T-cell (primary cell): Measurements from ENCODE around the gene TAOK1. TPM values are rescaled to one million over a fixed set of nuclear protein-coding genes. Genes with fewer than 3 reads are reported as not detected.

Experiments
- ATAC-seq, 4 experiments: fragments of 200-7000 bp in 3 of 4; fragments of 150-1000 bp in 1 of 4; cut with Tn5 transposase; replicated peaks in 1 of 4; 1 replicate in 3 of 4; 2 replicates in 1 of 4; pipeline ENCODE4 v1.10.0; 2021; ENCODE audit warnings: moderate library complexity in 3 of 4, mild to moderate bottlenecking in 2 of 4, moderate number of reproducible peaks in 1 of 4
- CTCF ChIA-PET, 2 donors: fragments of 300-600 bp; sonication (Branson Sonifier 250); formaldehyde crosslinking; loops; one replicate each; lab custom pipeline; 2022; ENCODE audit warnings: antibody characterized with exemption in 2 of 2; lab: Charles Lee
- POLR2A ChIA-PET, 2 donors: fragments of 300-600 bp; sonication (Branson Sonifier 250); formaldehyde crosslinking; loops; one replicate each; lab custom pipeline; 2022; ENCODE audit warnings: antibody characterized with exemption in 2 of 2; lab: Charles Lee
- DNase-seq, 35 experiments: peaks; one replicate each; pipeline versions ENCODE4 v3.0.0 to v3.0.0-alpha.2; 2013 to 2023
- H3K27ac ChIP-seq: one replicate; pipeline ENCODE4 v1.5.1; 2013; ENCODE audit warnings: low read length
- H3K27me3 ChIP-seq, 2 experiments: replicated peaks in 1 of 2; 1 replicate in 1 of 2; 2 replicates in 1 of 2; pipeline versions ENCODE4 v1.6.1 to v1.7.0; 2013; ENCODE audit warnings: low read length in 1 of 2, mixed read lengths in 1 of 2; ENCODE audit not compliant: control insufficient read depth in 2 of 2, insufficient read depth in 2 of 2; ENCODE audit errors: extremely low read depth in 1 of 2
- H3K36me3 ChIP-seq, 2 donors: 1 replicate in 1 of 2; 2 replicates in 1 of 2; pipeline versions ENCODE4 v1.6.1 to v1.7.0; 2013; ENCODE audit warnings: low read length in 1 of 2; ENCODE audit not compliant: control insufficient read depth in 2 of 2, insufficient read depth in 1 of 2; ENCODE audit errors: extremely low read depth in 1 of 2
- H3K4me1 ChIP-seq, 2 experiments: 1 replicate in 1 of 2; 2 replicates in 1 of 2; pipeline versions ENCODE4 v1.6.1 to v1.7.0; 2013; ENCODE audit warnings: low read length in 2 of 2, mixed read lengths in 1 of 2; ENCODE audit not compliant: insufficient read depth in 2 of 2, control insufficient read depth in 1 of 2; ENCODE audit errors: extremely low read depth in 1 of 2
- H3K4me3 ChIP-seq, 2 donors: 1 replicate in 1 of 2; 2 replicates in 1 of 2; pipeline versions ENCODE4 v1.5.1 to v1.7.0; 2013; ENCODE audit warnings: mild to moderate bottlenecking in 2 of 2, low read length in 1 of 2, moderate library complexity in 1 of 2; ENCODE audit not compliant: control insufficient read depth in 1 of 2; ENCODE audit errors: extremely low read depth in 1 of 2
- H3K9me3 ChIP-seq: 2 replicates; pipeline ENCODE4 v1.7.0; 2013
- H3K27ac Mint-ChIP-seq, 2 donors: one replicate each; pipeline ENCODE4 v1.8.0; 2020 to 2021; ENCODE audit warnings: mild to moderate bottlenecking in 2 of 2, mixed read lengths in 2 of 2
- H3K27me3 Mint-ChIP-seq, 2 donors: one replicate each; pipeline ENCODE4 v1.8.0; 2021 to 2022; ENCODE audit warnings: mixed read lengths in 2 of 2
- H3K36me3 Mint-ChIP-seq: one replicate; pipeline ENCODE4 v1.8.0; 2021; ENCODE audit warnings: mixed read lengths
- H3K4me1 Mint-ChIP-seq, 3 donors: one replicate each; pipeline ENCODE4 v1.8.0; 2020 to 2022; ENCODE audit warnings: mixed read lengths in 3 of 3, mild to moderate bottlenecking in 1 of 3
- H3K4me3 Mint-ChIP-seq, 3 donors: one replicate each; pipeline ENCODE4 v1.8.0; 2020 to 2022; ENCODE audit warnings: mild to moderate bottlenecking in 3 of 3, mixed read lengths in 3 of 3, moderate library complexity in 3 of 3
- H3K9me3 Mint-ChIP-seq, 3 donors: one replicate each; pipeline ENCODE4 v1.8.0; 2020 to 2022; ENCODE audit warnings: mixed read lengths in 3 of 3
- WGBS: methylation state at CpG from one replicate; pipeline ENCODE4 v1.1.5; 2013; ENCODE audit warnings: missing lambda C conversion rate; ENCODE audit not compliant: insufficient coverage; 5-methylcytosine and 5-hydroxymethylcytosine counted together
- total RNA-seq, 35 experiments: library from RNA in 6 of 35; stranded (reverse) in 6 of 35; fragments of 120-200 nt in 1 of 35; gene quantifications; one replicate each; pipeline versions ENCODE4 v1.2.1 to v1.2.4 and lab custom pipeline; 2013 to 2026

The TAOK1 gene
- total RNA-seq, 5 donors from 2014 or later (not counting 1 experiment from before 2014, with no cell fraction given) = 57.7 to 63.4 (median 61.7) TPM

DNA sequence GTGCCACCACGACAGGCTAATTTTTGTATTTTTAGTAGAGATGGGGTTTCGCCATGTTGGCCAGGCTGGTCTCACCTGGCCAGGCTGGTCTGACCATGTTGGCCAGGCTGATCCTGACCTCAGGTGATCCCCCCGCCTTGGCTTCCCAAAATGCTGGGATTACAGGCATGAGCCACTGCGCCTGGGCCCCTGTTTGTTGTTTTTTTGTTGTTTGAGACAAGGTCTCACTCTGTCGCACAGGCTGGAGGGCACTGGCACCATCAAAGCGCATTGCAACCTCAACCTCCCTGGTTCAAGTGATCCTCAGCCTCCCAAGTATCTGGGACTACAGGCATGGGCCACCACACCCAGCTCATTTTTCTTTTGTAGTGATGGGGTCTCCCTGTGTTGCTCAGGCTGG is 43.7 kb upstream of the TAOK1 start:
- H3K4me1 ChIP-seq = no peaks in the 10 kb centered on the region
- H3K4me1 Mint-ChIP-seq = peaks cover 0 to 2% (median 0%) of the 10 kb centered on the region in 3 donors
- peaks cover 3 to 6% of the 10 kb centered on the region in 2 donors for H3K27me3 Mint-ChIP-seq
- no peak overlapping the region for H3K27ac Mint-ChIP-seq
- ATAC-seq (no peak), DNase-seq (no peak)
- H3K36me3 Mint-ChIP-seq = no peaks in the 10 kb centered on the region
- ChIA-PET CTCF (no interaction called here), POLR2A (interaction anchor here in 1 of 2 donors (0.6 kb wide), 1 partner anchor 571 kb away, joined by 3 read pairs; no protein-coding TSS in a partner anchor)
- no peaks in the 10 kb centered on the region for H3K9me3 ChIP-seq
- no peak overlapping the region for H3K27ac ChIP-seq
- H3K9me3 Mint-ChIP-seq = no peaks in the 10 kb centered on the region
- no peaks in the 10 kb centered on the region for H3K36me3 ChIP-seq
- H3K4me3 ChIP-seq = no peak overlapping the region
- peaks cover 0 to 4% of the 10 kb centered on the region in 2 experiments for H3K27me3 ChIP-seq
- WGBS = 96% methylated on average over 3 of the region's 6 CpGs
- H3K4me3 Mint-ChIP-seq = no peak overlapping the region

DNA sequence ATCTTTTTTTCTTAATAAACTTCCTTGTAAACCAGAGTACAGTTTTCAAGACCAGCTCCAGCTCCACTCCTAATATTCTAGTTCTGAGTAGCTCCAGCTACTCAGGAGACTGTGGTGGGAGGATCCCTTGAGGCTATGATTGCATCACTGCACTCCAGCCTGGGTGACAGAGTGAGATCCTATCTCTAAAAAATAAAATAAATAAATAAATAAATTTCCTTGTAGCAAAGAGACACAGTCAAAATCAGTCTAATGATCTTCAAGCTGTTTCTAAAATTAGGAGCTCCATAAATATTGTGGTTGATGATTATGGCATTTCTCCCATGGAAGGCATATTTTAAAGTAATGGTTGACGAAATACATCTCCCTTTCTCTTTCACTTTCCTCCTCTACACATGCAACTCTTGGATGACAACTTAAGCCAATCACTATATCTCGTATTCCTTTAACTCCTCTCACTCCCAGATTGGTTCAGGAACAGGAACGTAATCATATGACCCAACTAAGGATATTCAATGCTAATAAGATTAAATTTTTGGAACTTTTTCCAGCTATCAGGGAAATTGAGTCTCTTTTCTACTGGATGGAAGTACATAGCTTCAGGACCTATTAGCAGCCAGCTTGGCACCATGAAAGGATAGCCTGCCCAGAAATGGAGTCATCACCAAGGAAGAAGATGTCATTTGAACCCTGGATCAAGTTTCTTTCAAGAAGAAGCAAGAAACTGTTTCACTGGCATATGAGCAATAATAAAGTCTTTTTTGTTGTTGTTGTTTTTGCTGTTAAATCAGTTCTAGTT is 42.1 kb upstream of the TAOK1 start:
- peaks cover 0 to 4% of the 10 kb centered on the region in 2 experiments for H3K27me3 ChIP-seq
- no peaks in the 10 kb centered on the region for H3K36me3 ChIP-seq
- H3K36me3 Mint-ChIP-seq = no peaks in the 10 kb centered on the region
- H3K4me1 Mint-ChIP-seq = peaks cover 0 to 2% (median 0%) of the 10 kb centered on the region in 3 donors
- no peak for DNase-seq
- H3K4me3 ChIP-seq = no peak overlapping the region
- no peaks in the 10 kb centered on the region for H3K4me1 ChIP-seq
- no peaks in the 10 kb centered on the region for H3K9me3 Mint-ChIP-seq
- WGBS = 80% methylated on average over 1 of the region's 3 CpGs
- H3K27ac ChIP-seq = no peak overlapping the region
- POLR2A ChIA-PET = no interaction called here
- no peak for ATAC-seq
- CTCF ChIA-PET = interaction anchor here (0.6 to 1.5 kb wide), 2 partner anchors 22 to 220 kb away, joined by 3 to 4 read pairs; no protein-coding TSS in a partner anchor
- H3K9me3 ChIP-seq = no peaks in the 10 kb centered on the region
- H3K27me3 Mint-ChIP-seq = peaks cover 2% of the 10 kb centered on the region in 2 donors
- H3K4me3 Mint-ChIP-seq = no peak overlapping the region
- H3K27ac Mint-ChIP-seq = no peak overlapping the region

GRCh38 chr17:29349409-29349808 is 40.8 kb upstream of the TAOK1 start:
- POLR2A ChIA-PET = no interaction called here
- H3K9me3 ChIP-seq = no peaks in the 10 kb centered on the region
- peaks cover 0 to 2% (median 0%) of the 10 kb centered on the region in 3 donors for H3K4me1 Mint-ChIP-seq
- H3K4me3 ChIP-seq = no peak overlapping the region
- no peak overlapping the region for H3K27ac Mint-ChIP-seq
- no peak for ATAC-seq
- H3K4me3 Mint-ChIP-seq = no peak overlapping the region
- CTCF ChIA-PET = no interaction called here
- no CpG with 5 or more reads among the region's 2 CpGs for WGBS
- no peaks in the 10 kb centered on the region for H3K27me3 Mint-ChIP-seq
- H3K36me3 Mint-ChIP-seq = no peaks in the 10 kb centered on the region
- H3K4me1 ChIP-seq = no peaks in the 10 kb centered on the region
- H3K36me3 ChIP-seq = no peaks in the 10 kb centered on the region
- no peak for DNase-seq
- H3K27me3 ChIP-seq = peaks cover 0 to 4% of the 10 kb centered on the region in 2 experiments
- H3K27ac ChIP-seq = no peak overlapping the region
- H3K9me3 Mint-ChIP-seq = no peaks in the 10 kb centered on the region

DNA sequence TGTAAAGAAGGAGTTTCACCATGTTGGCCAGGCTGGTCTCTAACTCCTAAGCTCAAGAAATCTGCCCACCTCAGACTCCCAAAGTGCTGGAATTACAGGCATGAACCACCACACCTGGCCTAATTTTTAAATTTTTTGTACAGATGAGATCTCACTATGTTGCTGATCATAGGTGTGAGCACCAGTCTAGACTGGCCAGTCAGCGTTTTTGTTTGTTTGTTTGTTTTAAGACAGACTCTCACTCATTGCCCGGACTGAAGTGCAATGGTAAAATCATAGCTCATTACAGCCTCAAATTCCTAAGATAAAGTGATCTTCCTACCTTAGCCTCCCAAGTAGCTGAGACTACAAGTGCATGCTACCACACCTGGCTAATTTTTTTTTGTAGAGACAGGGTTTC is 38.0 kb upstream of the TAOK1 start:
- Histone ChIP-seq H3K36me3 (no peaks in the 10 kb centered on the region), H3K9me3 (no peaks in the 10 kb centered on the region), H3K4me1 (no peaks in the 10 kb centered on the region), H3K4me3 (no peak overlapping the region), H3K27me3 (no peaks in the 10 kb centered on the region), H3K27ac (no peak overlapping the region)
- no peak for DNase-seq
- Mint-ChIP-seq H3K36me3 (no peaks in the 10 kb centered on the region), H3K27me3 (peaks cover 2% of the 10 kb centered on the region in 2 donors), H3K27ac (no peak overlapping the region), H3K4me1 (peaks cover 0 to 2% (median 0%) of the 10 kb centered on the region in 3 donors), H3K9me3 (no peaks in the 10 kb centered on the region), H3K4me3 (no peak overlapping the region)
- no peak for ATAC-seq
- ChIA-PET POLR2A (no interaction called here), CTCF (interaction anchor here (0.5 to 0.7 kb wide), 4 partner anchors 11 to 532 kb away, joined by 3 to 14 read pairs (median 4); no protein-coding TSS in a partner anchor)
- no CpG with 5 or more reads among the region's 2 CpGs for WGBS

DNA sequence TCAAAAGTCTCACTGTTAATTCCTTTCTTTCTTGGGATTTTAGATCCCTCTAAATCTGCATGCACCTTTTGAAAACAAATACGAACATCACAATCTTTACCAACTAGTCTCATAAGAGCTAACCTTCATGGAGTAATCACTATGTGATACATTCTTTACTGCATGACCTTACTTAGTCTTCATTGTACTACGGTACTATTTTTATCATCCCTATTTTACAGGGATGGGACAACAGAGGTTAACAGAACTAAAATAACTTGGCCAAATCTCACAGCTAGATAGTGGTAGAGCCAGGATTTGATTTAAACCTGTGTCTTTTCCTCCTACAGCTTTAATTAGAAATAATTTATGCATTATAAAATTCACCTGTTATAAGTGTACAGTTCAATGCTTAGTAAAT is 32.9 kb upstream of the TAOK1 start:
- Histone ChIP-seq H3K9me3 (no peaks in the 10 kb centered on the region), H3K4me3 (no peak overlapping the region), H3K36me3 (no peaks in the 10 kb centered on the region), H3K4me1 (no peaks in the 10 kb centered on the region), H3K27me3 (no peaks in the 10 kb centered on the region), H3K27ac (no peak overlapping the region)
- H3K27me3 Mint-ChIP-seq = peaks cover 2 to 3% of the 10 kb centered on the region in 2 donors
- no peaks in the 10 kb centered on the region for H3K9me3 Mint-ChIP-seq
- H3K36me3 Mint-ChIP-seq = no peaks in the 10 kb centered on the region
- ChIA-PET CTCF (no interaction called here), POLR2A (no interaction called here)
- no peak overlapping the region for H3K4me3 Mint-ChIP-seq
- no peak for ATAC-seq
- no peak overlapping the region for H3K27ac Mint-ChIP-seq
- WGBS = no CpG with 5 or more reads among the region's 2 CpGs
- no peaks in the 10 kb centered on the region for H3K4me1 Mint-ChIP-seq
- DNase-seq = no peak

GRCh38 chr17:29357821-29358232 is 32.3 kb upstream of the TAOK1 start:
- Histone ChIP-seq H3K9me3 (no peaks in the 10 kb centered on the region), H3K4me1 (no peaks in the 10 kb centered on the region), H3K4me3 (no peak overlapping the region), H3K27ac (no peak overlapping the region), H3K36me3 (no peaks in the 10 kb centered on the region), H3K27me3 (no peaks in the 10 kb centered on the region)
- ATAC-seq (no peak), DNase-seq (no peak)
- H3K27ac Mint-ChIP-seq = no peak overlapping the region
- no CpG with 5 or more reads among the region's 5 CpGs for WGBS
- H3K36me3 Mint-ChIP-seq = no peaks in the 10 kb centered on the region
- POLR2A ChIA-PET = no interaction called here
- no peak overlapping the region for H3K4me3 Mint-ChIP-seq
- no peaks in the 10 kb centered on the region for H3K4me1 Mint-ChIP-seq
- H3K27me3 Mint-ChIP-seq = peaks cover 2 to 3% of the 10 kb centered on the region in 2 donors
- CTCF ChIA-PET = no interaction called here
- H3K9me3 Mint-ChIP-seq = no peaks in the 10 kb centered on the region
